GM18873 (cell line): Measurements from ENCODE around the gene COL4A2.

Experiments used
- ATAC-seq: cut with Tn5 transposase; IDR thresholded peaks from one replicate; pipeline ENCODE4 v1.9.1; 2021; ENCODE audit warnings: mild to moderate bottlenecking, moderate library complexity, moderate number of reproducible peaks; ENCODE audit not compliant: unreplicated experiment, low FRiP score

The COL4A2 gene

GRCh38 chr13:110561344-110562035 lies 254.4 kb downstream of the COL4A2 start, which contains the start of gene RAB20:
Gene RAB20 (minus strand): TSS chr13:110561722. CDS start chr13:110561519, 203 bp downstream.
- peak; percentile 61 for ATAC-seq

- ATAC-seq = no peak
These were observed 255.0 kb downstream of the COL4A2 start for GRCh38 chr13:110562036-110562597.
